Suprapubic skin (tissue), 4 donors: ENCODE results near the gene KLRF2. TPM values are rescaled to one million over a fixed set of nuclear protein-coding genes. Genes with fewer than 3 reads are reported as not detected.

Experiments
- DNase-seq, 2 donors: peaks; one replicate each; pipeline ENCODE4 v3.0.0-alpha.2; 2019; ENCODE audit warnings: low spot score in 2 of 2
- H3K27ac ChIP-seq: fragments of 200-600 bp; sonication (generic); one replicate; pipeline ENCODE4 v1.5.1; 2019
- H3K27me3 ChIP-seq: fragments of 200-600 bp; sonication (generic); one replicate; pipeline ENCODE4 v1.5.1; 2019
- H3K36me3 ChIP-seq: fragments of 200-600 bp; sonication (generic); one replicate; pipeline ENCODE4 v1.5.1; 2019
- H3K4me1 ChIP-seq: fragments of 200-600 bp; sonication (generic); one replicate; pipeline ENCODE4 v1.5.1; 2019
- H3K4me3 ChIP-seq: fragments of 200-600 bp; sonication (generic); one replicate; pipeline ENCODE4 v1.5.1; 2019; ENCODE audit warnings: mild to moderate bottlenecking
- H3K9me3 ChIP-seq: fragments of 200-600 bp; sonication (generic); one replicate; pipeline ENCODE4 v1.5.1; 2019
- CTCF ChIP-seq, 2 donors: fragments of 200-600 bp in 1 of 2; fragments of 450-650 bp in 1 of 2; sonication (generic) in 1 of 2; IDR thresholded peaks; one replicate each; pipeline ENCODE4 v1.5.1; 2016 to 2019; ENCODE audit warnings: antibody characterized with exemption in 2 of 2, mild to moderate bottlenecking in 1 of 2, moderate library complexity in 1 of 2
- EP300 ChIP-seq: sonication (generic); formaldehyde crosslinking; IDR thresholded peaks from one replicate; pipeline ENCODE4 v1.6.1; 2017; ENCODE audit warnings: antibody characterized with exemption
- POLR2A ChIP-seq, 2 donors: fragments of 450-650 bp; IDR thresholded peaks; one replicate each; pipeline ENCODE4 v1.6.1; 2017; ENCODE audit warnings: antibody characterized with exemption in 2 of 2, mild to moderate bottlenecking in 2 of 2, moderate library complexity in 2 of 2
- POLR2AphosphoS5 ChIP-seq, 3 donors: sonication (generic); formaldehyde crosslinking; IDR thresholded peaks; one replicate each; pipeline ENCODE4 v1.6.1; 2017; ENCODE audit warnings: antibody characterized with exemption in 3 of 3
- WGBS: methylation state at CpG from one replicate; pipeline ENCODE4 v1.1.5; 2018; 5-methylcytosine and 5-hydroxymethylcytosine counted together
- total RNA-seq, 4 donors: library from RNA; depleted of rRNA; stranded (reverse); fragments of >200 nt; gene quantifications; one replicate each; pipeline ENCODE4 v1.1.0, GENCODE V29; 2016

The KLRF2 gene
- total RNA-seq, 4 donors from 2014 or later = not detected

GRCh38 chr12:9909724-9910123, 28.4 kb downstream of the KLRF2 start:
- no peak overlapping the region for H3K27ac ChIP-seq
- no peaks in the 10 kb centered on the region for H3K36me3 ChIP-seq
- H3K4me1 ChIP-seq = no peaks in the 10 kb centered on the region
- H3K4me3 ChIP-seq = no peak overlapping the region
- DNase-seq = no peak
- H3K27me3 ChIP-seq = no peaks in the 10 kb centered on the region
- H3K9me3 ChIP-seq = peaks cover 8% of the 10 kb centered on the region
- no peak for TF ChIP-seq POLR2A (IDR thresholded peaks at IDR 0.05)
- no peak for TF ChIP-seq CTCF (IDR thresholded peaks at IDR 0.05)
- TF ChIP-seq EP300 = no peak
- TF ChIP-seq POLR2AphosphoS5 (IDR thresholded peaks at IDR 0.05) = no peak

GRCh38 chr12:9910716-9911421, 29.6 kb downstream of the KLRF2 start:
- Histone ChIP-seq H3K27ac (no peak overlapping the region), H3K36me3 (no peaks in the 10 kb centered on the region), H3K4me1 (no peaks in the 10 kb centered on the region), H3K4me3 (no peak overlapping the region), H3K9me3 (peaks cover 8% of the 10 kb centered on the region), H3K27me3 (no peaks in the 10 kb centered on the region)
- WGBS = 77% methylated on average over 7 of the region's 7 CpGs
- DNase-seq = no peak
- TF ChIP-seq POLR2AphosphoS5 (IDR thresholded peaks at IDR 0.05) (no peak), CTCF (IDR thresholded peaks at IDR 0.05) (no peak), POLR2A (IDR thresholded peaks at IDR 0.05) (no peak), EP300 (no peak)

- H3K36me3 ChIP-seq = no peaks in the 10 kb centered on the region
- TF ChIP-seq POLR2AphosphoS5 (IDR thresholded peaks at IDR 0.05) (no peak), POLR2A (IDR thresholded peaks at IDR 0.05) (no peak), CTCF (IDR thresholded peaks at IDR 0.05) (no peak), EP300 (no peak)
- H3K27me3 ChIP-seq = no peaks in the 10 kb centered on the region
- no peaks in the 10 kb centered on the region for H3K4me1 ChIP-seq
- H3K27ac ChIP-seq = no peak overlapping the region
- H3K9me3 ChIP-seq = peaks cover 8% of the 10 kb centered on the region
- no peak overlapping the region for H3K4me3 ChIP-seq
- no peak for DNase-seq
These were observed 30.4 kb downstream of the KLRF2 start for GRCh38 chr12:9911708-9912107.

- TF ChIP-seq CTCF (IDR thresholded peaks at IDR 0.05) (no peak), EP300 (no peak), POLR2A (IDR thresholded peaks at IDR 0.05) (no peak), POLR2AphosphoS5 (IDR thresholded peaks at IDR 0.05) (no peak)
- no peak for DNase-seq
- Histone ChIP-seq H3K4me3 (no peak overlapping the region), H3K36me3 (peaks cover 5% of the 10 kb centered on the region), H3K9me3 (no peaks in the 10 kb centered on the region), H3K27ac (no peak overlapping the region), H3K4me1 (no peaks in the 10 kb centered on the region), H3K27me3 (no peaks in the 10 kb centered on the region)
- 100% methylated on average over 1 of the region's 3 CpGs for WGBS
These were observed 38.2 kb downstream of the KLRF2 start for GRCh38 chr12:9919443-9919842.

GRCh38 chr12:9920451-9920850, 39.2 kb downstream of the KLRF2 start:
- WGBS = 95% methylated on average over 10 of the region's 10 CpGs
- Histone ChIP-seq H3K4me1 (no peaks in the 10 kb centered on the region), H3K9me3 (no peaks in the 10 kb centered on the region), H3K4me3 (no peak overlapping the region), H3K36me3 (peaks cover 5% of the 10 kb centered on the region), H3K27me3 (no peaks in the 10 kb centered on the region), H3K27ac (no peak overlapping the region)
- TF ChIP-seq CTCF (IDR thresholded peaks at IDR 0.05) = no peak
- no peak for TF ChIP-seq EP300
- no peak for TF ChIP-seq POLR2A (IDR thresholded peaks at IDR 0.05)
- TF ChIP-seq POLR2AphosphoS5 (IDR thresholded peaks at IDR 0.05) = no peak
- DNase-seq = no peak
